Measurements from ENCODE around the gene PCDH15. TPM values are rescaled to one million over a fixed set of nuclear protein-coding genes. Genes with fewer than 3 reads are reported as not detected.

PCDH15 gene
- polyA plus RNA-seq, 1 of the 3 experiments (the other 2 are of a cell fraction) = 0.03 TPM

- no peak overlapping the region for H2AFZ ChIP-seq (ENCODE audit: low read depth)
- WGBS (ENCODE audit: low lambda C conversion rate) = 13% methylated on average over 2 of the region's 2 CpGs
- ChIA-PET CTCF (no interaction called here), POLR2A (no interaction called here)
- no peaks in the 10 kb centered on the region for H3K9me2 ChIP-seq
- TF ChIP-seq MXI1 (IDR thresholded peaks at IDR 0.05; ENCODE audit: low read depth, low read length) (no peak), IRF3 (IDR thresholded peaks at IDR 0.05; ENCODE audit: low read depth, low read length) (no peak), GATA2 (CRISPR knock-in tag; IDR thresholded peaks at IDR 0.05) (no peak), JUND (IDR thresholded peaks at IDR 0.05) (no peak), NFIC (IDR thresholded peaks at IDR 0.05; ENCODE audit: borderline replicate concordance) (no peak)
- no peaks in the 10 kb centered on the region for H3K79me2 ChIP-seq (ENCODE audit: insufficient read depth)
- H3K27ac ChIP-seq (ENCODE audit: low read depth in 2 of 2, low read length in 1 of 2) = no peak overlapping the region
- H3K9me3 ChIP-seq = no peaks in the 10 kb centered on the region
- H3K9ac ChIP-seq = no peak overlapping the region
- no peaks in the 10 kb centered on the region for H4K20me1 ChIP-seq (ENCODE audit: insufficient read depth)
- no peak overlapping the region for H3K4me3 ChIP-seq (ENCODE audit: low read depth in 2 of 2, low read length in 1 of 2)
- H3K27me3 ChIP-seq (ENCODE audit: insufficient read depth) = no peaks in the 10 kb centered on the region
- H3K36me3 ChIP-seq (replicated peaks in 1 of 2; ENCODE audit: control insufficient read depth in 1 of 2, insufficient read depth in 2 of 2, low read length in 1 of 2) = no peaks in the 10 kb centered on the region
- H3K4me2 ChIP-seq = no peak overlapping the region
- H3K4me1 ChIP-seq (ENCODE audit: control insufficient read depth in 1 of 2, insufficient read depth in 2 of 2, low read depth in 1 of 2, low read length in 1 of 2) = no peaks in the 10 kb centered on the region
- DNase-seq = no peak
- no peaks in the 10 kb centered on the region for H3F3A ChIP-seq (replicated peaks; ENCODE audit: insufficient read depth)
Measured at GRCh38 chr10:54342058-54342457, 459.0 kb downstream of the PCDH15 start.

- Histone ChIP-seq H3K27ac (ENCODE audit: low read depth in 2 of 2, low read length in 1 of 2) (no peak overlapping the region), H4K20me1 (ENCODE audit: insufficient read depth) (no peaks in the 10 kb centered on the region), H3F3A (replicated peaks; ENCODE audit: insufficient read depth) (no peaks in the 10 kb centered on the region), H3K4me3 (ENCODE audit: low read depth in 2 of 2, low read length in 1 of 2) (no peak overlapping the region), H3K79me2 (ENCODE audit: insufficient read depth) (no peaks in the 10 kb centered on the region), H3K27me3 (ENCODE audit: insufficient read depth) (no peaks in the 10 kb centered on the region), H3K9me3 (no peaks in the 10 kb centered on the region), H3K9me2 (no peaks in the 10 kb centered on the region), H3K9ac (no peak overlapping the region), H3K4me1 (ENCODE audit: control insufficient read depth in 1 of 2, insufficient read depth in 2 of 2, low read depth in 1 of 2, low read length in 1 of 2) (no peaks in the 10 kb centered on the region), H3K4me2 (no peak overlapping the region), H2AFZ (ENCODE audit: low read depth) (no peak overlapping the region), H3K36me3 (replicated peaks in 1 of 2; ENCODE audit: control insufficient read depth in 1 of 2, insufficient read depth in 2 of 2, low read length in 1 of 2) (no peaks in the 10 kb centered on the region)
- no peak for TF ChIP-seq RXRA (IDR thresholded peaks at IDR 0.05; ENCODE audit: borderline replicate concordance, low read depth)
- TF ChIP-seq NRF1 (IDR thresholded peaks at IDR 0.05; ENCODE audit: low read depth, low read length) = no peak
- TF ChIP-seq YY1 (IDR thresholded peaks at IDR 0.05; ENCODE audit: low read depth) = no peak
- no peak for TF ChIP-seq JUND (IDR thresholded peaks at IDR 0.05)
- no peak for TF ChIP-seq CTCF (IDR thresholded peaks at IDR 0.05)
- no peak for TF ChIP-seq FOXM1 (IDR thresholded peaks at IDR 0.05; ENCODE audit: low read depth)
- no peak for TF ChIP-seq PBX3 (IDR thresholded peaks at IDR 0.05)
- no peak for TF ChIP-seq EZH2phosphoT487 (IDR thresholded peaks at IDR 0.05; ENCODE audit: borderline replicate concordance, low read depth)
- no peak for TF ChIP-seq USF1 (IDR thresholded peaks at IDR 0.05; ENCODE audit: borderline replicate concordance, low read depth)
- TF ChIP-seq MAX (IDR thresholded peaks at IDR 0.05; ENCODE audit: low read depth) = no peak
- no peak for TF ChIP-seq RCOR1 (IDR thresholded peaks at IDR 0.05; ENCODE audit: low read length)
- TF ChIP-seq MEF2A (IDR thresholded peaks at IDR 0.05; ENCODE audit: borderline replicate concordance, low read depth) = no peak
- TF ChIP-seq FOXJ3 (CRISPR knock-in tag; IDR thresholded peaks at IDR 0.05) = no peak
- TF ChIP-seq FOSL2 (IDR thresholded peaks at IDR 0.05; ENCODE audit: borderline replicate concordance, low read depth) = no peak
- DNase-seq = no peak
- ChIA-PET CTCF (no interaction called here), POLR2A (no interaction called here)
- WGBS (ENCODE audit: low lambda C conversion rate) = 22% methylated on average over 2 of the region's 2 CpGs
Measured at GRCh38 chr10:54335296-54335695, 465.7 kb downstream of the PCDH15 start.
